Endodermal cell (in vitro differentiated cells): ENCODE results near the gene LUC7L. TPM values are rescaled to one million over a fixed set of nuclear protein-coding genes. Genes with fewer than 3 reads are reported as not detected.

ENCODE experiments used
- DNase-seq: peaks from one replicate; pipeline ENCODE4 v3.0.0-alpha.2; 2017
- H3K27ac ChIP-seq: 2 replicates; pipeline ENCODE4 v1.5.1; 2013; ENCODE audit warnings: mild to moderate bottlenecking, low read depth, low read length, moderate library complexity
- H3K27me3 ChIP-seq: 2 replicates; pipeline ENCODE4 v1.6.1; 2013; ENCODE audit warnings: mild to moderate bottlenecking, low read length, moderate library complexity; ENCODE audit not compliant: insufficient read depth, control insufficient read depth, poor library complexity, severe bottlenecking
- H3K36me3 ChIP-seq: 2 replicates; pipeline ENCODE4 v1.7.0; 2013; ENCODE audit warnings: mild to moderate bottlenecking, low read length, moderate library complexity; ENCODE audit not compliant: control insufficient read depth, insufficient read depth
- H3K4me1 ChIP-seq: one replicate; pipeline ENCODE4 v1.7.0; 2013; ENCODE audit warnings: low read length; ENCODE audit not compliant: control insufficient read depth, insufficient read depth
- H3K4me3 ChIP-seq: 2 replicates; pipeline ENCODE4 v1.5.1; 2013; ENCODE audit warnings: mild to moderate bottlenecking, low read length, moderate library complexity
- H3K9ac ChIP-seq: 2 replicates; pipeline ENCODE4 v1.6.1; 2013; ENCODE audit warnings: mild to moderate bottlenecking, low read length, moderate library complexity; ENCODE audit not compliant: poor library complexity, severe bottlenecking; ENCODE audit errors: extremely low read depth
- H3K9me3 ChIP-seq: 2 replicates; pipeline ENCODE4 v1.6.1; 2013; ENCODE audit warnings: mild to moderate bottlenecking, low read length, moderate library complexity; ENCODE audit not compliant: control insufficient read depth
- H3K27ac Mint-ChIP-seq: 2 replicates; pipeline ENCODE4 v1.8.0; 2020; ENCODE audit warnings: mixed read lengths
- H3K27me3 Mint-ChIP-seq: 2 replicates; pipeline ENCODE4 v1.8.0; 2021; ENCODE audit warnings: mild to moderate bottlenecking, mixed read lengths; ENCODE audit not compliant: insufficient read depth
- H3K36me3 Mint-ChIP-seq: 2 replicates; pipeline ENCODE4 v1.8.0; 2020; ENCODE audit warnings: low read depth, mixed read lengths
- H3K4me1 Mint-ChIP-seq: 2 replicates; pipeline ENCODE4 v1.8.0; 2020; ENCODE audit warnings: mixed read lengths
- H3K4me3 Mint-ChIP-seq: 2 replicates; pipeline ENCODE4 v1.8.0; 2020; ENCODE audit warnings: mild to moderate bottlenecking, moderate library complexity, mixed read lengths
- H3K9me3 Mint-ChIP-seq: 2 replicates; pipeline ENCODE4 v1.8.0; 2020; ENCODE audit warnings: mild to moderate bottlenecking, mixed read lengths
- CTCF ChIP-seq: fragments of 200-600 bp; sonication (generic); conservative IDR thresholded peaks from 2 replicates; pipeline ENCODE4 v1.5.0; 2021; ENCODE audit warnings: antibody characterized with exemption, mild to moderate bottlenecking
- WGBS, 2 experiments: methylation state at CpG; one replicate each; pipeline versions ENCODE4 v1.1.5 to v1.1.7; 2013; ENCODE audit warnings: missing lambda C conversion rate in 2 of 2, mixed read lengths in 1 of 2; ENCODE audit not compliant: insufficient coverage in 1 of 2, insufficient read length in 1 of 2; 5-methylcytosine and 5-hydroxymethylcytosine counted together
- total RNA-seq, 2 donors: library from RNA; stranded (reverse); fragmentation: NEBNext Ultra II Directional in 1 of 2; extraction: Animal tissue kit (Norgen Biotek cat#: 25700) in 1 of 2; gene quantifications; 2 replicates in 1 of 2; 3 replicates in 1 of 2; pipeline ENCODE4 v1.2.1, GENCODE V29; 2021

Gene LUC7L
- total RNA-seq, 2 donors from 2014 or later, result 130 to 151 TPM

- no peak overlapping the region for H3K9ac ChIP-seq
- H3K27me3 Mint-ChIP-seq, result no peaks in the 10 kb centered on the region
- DNase-seq, result no peak
- H3K9me3 ChIP-seq, result no peaks in the 10 kb centered on the region
- no peak overlapping the region for H3K4me3 Mint-ChIP-seq
- 93 to 95% methylated on average over 25 of the region's 25 CpGs for WGBS, 2 experiments
- H3K9me3 Mint-ChIP-seq, result no peaks in the 10 kb centered on the region
- no peak overlapping the region for H3K27ac ChIP-seq
- no peak for TF ChIP-seq CTCF
- H3K27ac Mint-ChIP-seq, result no peak overlapping the region
- no peaks in the 10 kb centered on the region for H3K4me1 ChIP-seq
- peaks cover 10% of the 10 kb centered on the region for H3K4me1 Mint-ChIP-seq
- H3K27me3 ChIP-seq, result no peaks in the 10 kb centered on the region
- H3K36me3 Mint-ChIP-seq, result peaks cover 59% of the 10 kb centered on the region
- H3K4me3 ChIP-seq, result no peak overlapping the region
- H3K36me3 ChIP-seq, result peaks cover 34% of the 10 kb centered on the region
These were observed 25.2 kb upstream of the LUC7L start for GRCh38 chr16:254461-254860.

DNA sequence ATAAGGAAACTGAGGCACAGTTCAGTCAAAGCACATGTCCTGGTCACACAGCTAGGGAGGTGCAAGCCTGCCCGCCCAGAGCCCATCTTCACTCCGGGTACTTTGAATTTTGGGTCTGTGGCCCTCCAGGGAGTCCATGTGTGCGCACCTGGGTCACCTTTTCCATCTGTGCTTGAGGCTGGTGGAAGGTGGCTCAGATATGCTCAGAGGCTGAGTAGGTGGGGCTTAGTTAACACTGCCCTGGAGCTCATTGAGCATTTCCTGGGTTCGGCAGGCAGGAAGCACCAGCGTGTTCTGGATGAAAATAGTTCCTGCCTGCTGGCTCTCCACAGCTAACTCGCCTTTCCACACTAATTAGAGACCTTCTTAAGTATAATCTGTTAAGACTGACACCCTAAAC is 24.6 kb upstream of the LUC7L start:
- Histone ChIP-seq H3K9me3 (no peaks in the 10 kb centered on the region), H3K36me3 (peaks cover 34% of the 10 kb centered on the region), H3K4me1 (no peaks in the 10 kb centered on the region), H3K4me3 (no peak overlapping the region), H3K27ac (no peak overlapping the region), H3K27me3 (no peaks in the 10 kb centered on the region), H3K9ac (no peak overlapping the region)
- peaks cover 10% of the 10 kb centered on the region for H3K4me1 Mint-ChIP-seq
- no peak for TF ChIP-seq CTCF
- H3K4me3 Mint-ChIP-seq, result no peak overlapping the region
- DNase-seq, result no peak
- H3K36me3 Mint-ChIP-seq, result peaks cover 53% of the 10 kb centered on the region
- no peaks in the 10 kb centered on the region for H3K9me3 Mint-ChIP-seq
- WGBS, 2 experiments, result 89 to 93% methylated on average over 5 to 6 of the region's 6 CpGs
- no peaks in the 10 kb centered on the region for H3K27me3 Mint-ChIP-seq
- H3K27ac Mint-ChIP-seq, result no peak overlapping the region

- H3K27ac ChIP-seq, result no peak overlapping the region
- no peak for TF ChIP-seq CTCF
- H3K36me3 ChIP-seq, result peaks cover 34% of the 10 kb centered on the region
- H3K4me3 Mint-ChIP-seq, result no peak overlapping the region
- H3K9ac ChIP-seq, result no peak overlapping the region
- no peak for DNase-seq
- H3K9me3 Mint-ChIP-seq, result no peaks in the 10 kb centered on the region
- WGBS, 2 experiments, result 93 to 94% methylated on average over 16 to 28 of the region's 30 CpGs
- peaks cover 10% of the 10 kb centered on the region for H3K4me1 Mint-ChIP-seq
- H3K27ac Mint-ChIP-seq, result no peak overlapping the region
- H3K4me3 ChIP-seq, result no peak overlapping the region
- H3K36me3 Mint-ChIP-seq, result peaks cover 54% of the 10 kb centered on the region
- no peaks in the 10 kb centered on the region for H3K4me1 ChIP-seq
- H3K27me3 ChIP-seq, result no peaks in the 10 kb centered on the region
- H3K9me3 ChIP-seq, result no peaks in the 10 kb centered on the region
- H3K27me3 Mint-ChIP-seq, result no peaks in the 10 kb centered on the region
These were observed 23.4 kb upstream of the LUC7L start for GRCh38 chr16:252366-253337.
